NCI-H187 treated with DMSO at 0.1 percent for 48 hours (cell line): Measurements from ENCODE around the gene PRAMEF2.
"Not testable (repeated sequence)": the region's sequence is repeated elsewhere in the genome, so short reads cannot be mapped to it uniquely, and the experiment has no call there.

ENCODE experiments used
- DNase-seq: peaks from one replicate; lab custom pipeline; 2025; lab: John Stamatoyannopoulos, UW

The PRAMEF2 gene, protein sequence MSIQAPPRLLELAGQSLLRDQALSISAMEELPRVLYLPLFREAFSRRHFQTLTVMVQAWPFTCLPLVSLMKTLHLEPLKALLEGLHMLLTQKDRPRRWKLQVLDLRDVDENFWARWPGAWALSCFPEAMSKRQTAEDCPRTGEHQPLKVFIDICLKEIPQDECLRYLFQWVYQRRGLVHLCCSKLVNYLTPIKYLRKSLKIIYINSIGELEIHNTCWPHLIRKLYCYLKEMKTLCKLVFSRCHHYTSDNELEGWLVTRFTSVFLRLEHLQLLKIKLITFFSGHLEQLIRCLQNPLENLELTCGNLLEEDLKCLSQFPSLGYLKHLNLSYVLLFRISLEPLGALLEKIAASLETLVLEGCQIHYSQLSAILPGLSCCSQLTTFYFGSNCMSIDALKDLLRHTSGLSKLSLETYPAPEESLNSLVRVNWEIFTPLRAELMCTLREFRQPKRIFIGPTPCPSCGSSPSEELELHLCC

DNA sequence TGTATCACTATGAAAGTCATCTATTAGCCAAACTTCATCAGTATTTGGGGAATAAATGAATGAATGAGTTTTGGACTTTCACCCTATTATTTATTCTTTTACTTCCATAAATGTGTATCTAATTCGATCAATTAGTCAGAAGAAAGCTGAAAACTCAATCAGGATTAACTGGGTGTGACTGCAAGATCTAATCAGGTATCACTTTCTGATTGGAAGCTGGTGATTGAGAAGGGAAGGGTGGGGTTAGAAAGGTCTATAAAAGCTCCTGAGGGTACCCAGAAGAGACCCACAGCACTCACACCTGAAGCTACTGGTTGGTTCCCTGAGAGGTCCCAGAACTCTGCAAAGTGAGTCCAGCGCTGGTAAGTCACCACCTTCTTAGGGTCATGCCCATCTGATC is at the start of gene PRAMEF2:
PRAMEF2 (plus strand) TSS at position 301 of the 400 bp plus-strand sequence. CDS start 1,924 bp downstream, outside the sequence.
- DNase-seq, result not testable (repeated sequence)

- DNase-seq, result no peak
These were observed 47.0 kb upstream of the PRAMEF2 start for GRCh38 chr1:12809933-12810332.

GRCh38 chr1:12810691-12811408 is 46.0 kb upstream of the PRAMEF2 start:
- DNase-seq, result no peak

- no peak for DNase-seq
These were observed 45.5 kb upstream of the PRAMEF2 start for GRCh38 chr1:12811409-12811784.

GRCh38 chr1:12819061-12819460 is 37.8 kb upstream of the PRAMEF2 start:
- not testable (repeated sequence) for DNase-seq

GRCh38 chr1:12831310-12831709 is 25.6 kb upstream of the PRAMEF2 start, which contains the start of gene PRAMEF11:
Gene PRAMEF11 (minus strand): TSS chr1:12831410. CDS start chr1:12828789, 2,621 bp downstream.
- not testable (repeated sequence) for DNase-seq

GRCh38 chr1:12833251-12833650 is 23.6 kb upstream of the PRAMEF2 start:
- not testable (repeated sequence) for DNase-seq

DNA sequence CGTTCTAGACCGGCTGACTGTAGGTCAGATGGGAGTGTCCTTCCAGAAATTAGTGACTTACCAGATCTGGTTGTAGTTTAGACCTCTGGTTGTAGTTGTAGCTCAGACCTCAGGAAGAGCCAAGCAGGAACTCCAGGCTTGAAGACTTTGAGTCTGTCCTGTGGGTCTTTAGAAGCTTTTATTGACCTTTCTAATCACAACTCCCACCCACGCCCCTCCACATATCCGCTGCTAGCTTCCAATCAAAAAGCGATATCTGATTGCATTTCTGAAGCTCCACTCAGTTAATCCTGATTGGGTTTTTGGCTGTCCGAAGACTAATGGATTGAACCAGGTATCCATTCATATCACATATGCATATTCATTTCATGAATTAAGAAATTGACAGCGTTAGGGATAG is 8.3 kb upstream of the PRAMEF2 start, which contains the start of gene HNRNPCL1:
HNRNPCL1 (minus strand) TSS at position 101 of the 400 bp plus-strand sequence. CDS start 431 bp downstream, outside the sequence.
- DNase-seq, result not testable (repeated sequence)

DNA sequence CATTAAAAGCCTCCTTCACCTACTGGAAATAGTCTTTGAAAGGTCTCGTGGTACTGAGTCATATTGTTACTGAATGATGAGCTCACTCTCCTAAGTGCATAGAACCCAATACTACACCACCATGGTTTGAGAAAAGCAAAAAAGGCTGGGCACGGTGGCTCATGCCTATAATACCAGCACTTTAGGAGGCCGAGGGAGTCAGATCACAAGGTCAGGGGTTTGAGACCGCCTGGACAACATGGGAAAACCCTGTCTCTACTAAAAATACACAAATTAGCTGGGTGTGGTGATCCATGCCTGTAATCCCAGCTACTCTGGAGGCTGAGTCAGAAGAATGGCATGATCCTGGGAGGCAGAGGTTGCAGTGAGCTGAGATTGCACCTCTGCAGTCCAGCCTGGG is 5.1 kb upstream of the PRAMEF2 start:
- DNase-seq, result no peak

DNA sequence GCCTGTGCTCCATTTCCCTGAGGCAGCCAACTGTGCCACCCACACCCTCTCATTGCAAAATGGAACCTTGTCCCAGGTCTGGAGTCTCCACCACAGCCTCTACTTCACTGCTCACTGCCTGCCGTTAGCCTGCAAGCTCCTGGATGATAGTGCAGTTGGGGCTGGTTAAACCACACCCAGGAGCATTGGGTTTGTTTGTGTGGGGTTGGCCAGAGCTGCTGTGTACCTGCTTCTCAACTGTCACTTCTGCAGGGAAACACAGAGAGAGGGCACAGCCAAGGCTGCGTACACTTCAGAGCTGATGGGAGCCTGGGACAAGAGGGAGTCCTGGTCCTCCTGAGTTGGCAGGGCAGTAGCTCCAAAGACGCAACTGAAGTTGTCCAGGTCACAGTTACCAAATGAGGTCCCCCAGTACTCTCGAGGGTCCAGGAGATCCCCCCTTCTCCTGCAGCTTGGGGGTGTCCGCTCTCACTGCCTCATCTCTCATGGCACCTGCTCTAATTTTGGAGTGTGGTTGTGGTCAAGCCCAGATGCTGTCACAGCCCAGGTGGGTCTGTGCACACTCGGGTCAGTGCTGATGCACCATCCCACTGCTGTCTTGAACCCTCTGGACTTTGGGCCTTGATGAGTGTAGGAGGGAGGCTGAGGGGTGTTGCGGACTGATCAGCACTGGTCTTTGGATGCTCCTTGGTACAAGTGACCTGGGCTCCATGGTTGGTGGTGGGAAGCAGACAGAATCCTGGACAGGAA is 6.4 kb downstream of the PRAMEF2 start:
- DNase-seq, result not testable (repeated sequence)

DNA sequence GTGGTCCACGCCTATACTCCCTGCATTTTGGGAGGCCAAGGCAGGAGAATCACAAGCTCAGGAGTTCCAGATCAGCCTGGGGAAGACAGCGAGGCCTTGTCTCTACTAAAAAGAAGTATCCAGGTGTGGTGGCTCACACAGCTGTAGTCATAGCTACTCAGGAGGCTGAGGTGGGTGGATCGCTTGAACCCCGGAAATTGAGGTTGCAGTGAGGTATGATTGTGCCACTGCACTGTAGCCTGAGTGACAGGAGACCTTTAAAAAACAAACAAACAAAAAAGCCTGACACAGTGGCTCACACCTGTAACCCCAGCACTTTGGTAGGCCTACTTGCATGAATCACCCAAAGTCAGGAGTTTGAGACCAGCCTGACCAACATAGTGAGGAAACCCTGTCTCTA is 21.6 kb downstream of the PRAMEF2 start:
- DNase-seq, result not testable (repeated sequence)

- DNase-seq, result not testable (repeated sequence)
These were observed 29.2 kb downstream of the PRAMEF2 start, which contains the start of gene PRAMEF4 for GRCh38 chr1:12886101-12886500. Gene PRAMEF4 (minus strand): TSS chr1:12886201. CDS start chr1:12883394, 2,807 bp downstream.

DNA sequence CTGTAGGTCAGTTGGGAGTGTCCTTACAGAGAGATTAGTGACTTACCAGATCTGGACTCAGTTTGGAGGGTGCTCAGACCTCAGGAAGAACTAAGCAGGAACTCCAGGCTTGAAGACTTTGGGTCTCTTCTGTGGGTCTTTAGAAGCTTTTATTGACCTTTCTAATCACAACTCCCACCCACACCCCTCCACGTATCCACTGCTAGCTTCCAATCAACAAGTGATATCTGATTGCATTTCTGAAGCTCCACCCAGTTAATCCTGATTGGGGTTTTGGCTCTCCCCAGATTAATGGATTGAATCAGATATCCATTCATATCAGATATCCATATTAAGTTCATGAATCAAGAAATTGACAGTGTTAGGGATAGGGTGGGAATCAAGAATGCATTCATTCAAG is 41.3 kb downstream of the PRAMEF2 start, which contains the start of gene PRAMEF10:
PRAMEF10 (minus strand) TSS at position 101 of the 400 bp plus-strand sequence. CDS start 2,423 bp downstream, outside the sequence.
- not testable (repeated sequence) for DNase-seq

GRCh38 chr1:12899186-12899585 is 42.3 kb downstream of the PRAMEF2 start:
- not testable (repeated sequence) for DNase-seq

DNA sequence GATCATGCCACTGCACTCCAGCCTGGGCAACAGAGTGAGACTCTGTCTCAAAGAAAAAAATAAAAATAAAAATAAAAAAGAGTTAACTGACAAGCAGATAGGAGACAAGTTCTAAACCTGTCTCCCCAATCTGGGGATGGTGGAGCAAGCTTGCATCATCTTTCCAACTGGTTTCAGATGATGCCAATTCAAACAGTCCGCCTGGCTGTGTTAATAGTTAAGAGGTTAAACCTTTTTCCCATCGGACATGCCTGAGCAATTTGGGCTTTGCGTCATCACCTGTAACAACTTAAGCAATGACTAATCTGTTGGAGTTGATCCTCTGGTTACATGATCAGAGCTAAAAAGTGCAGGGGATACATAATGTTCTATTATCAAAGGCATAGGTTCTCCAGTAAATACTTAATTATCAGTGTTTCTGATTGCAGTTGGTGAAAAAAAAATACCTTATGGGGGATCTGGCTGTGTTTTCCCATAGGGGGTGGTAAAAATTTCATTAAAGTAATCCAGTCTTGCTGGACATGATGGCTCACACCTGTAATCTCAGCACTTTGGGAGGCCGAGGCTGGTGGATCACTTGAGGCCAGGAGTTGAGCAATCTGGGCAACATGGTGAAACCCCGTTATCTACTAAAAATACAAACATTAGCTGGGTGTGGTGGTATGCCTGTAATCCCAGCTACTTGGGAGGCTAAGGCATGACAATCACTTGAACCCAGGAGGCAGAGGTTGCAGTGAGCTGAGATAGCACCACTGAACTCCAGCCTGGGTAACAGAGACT is 47.1 kb downstream of the PRAMEF2 start:
- DNase-seq, result not testable (repeated sequence)
